ENCODE measurements around the gene SAPCD1. TPM values are rescaled to one million over a fixed set of nuclear protein-coding genes. Genes with fewer than 3 reads are reported as not detected.
A peak's percentile ranks its signal among the peaks of the same experiment; 100 is the strongest.
"Not testable (repeated sequence)": the region's sequence is repeated elsewhere in the genome, so short reads cannot be mapped to it uniquely, and the experiment has no call there.

The SAPCD1 gene
- total RNA-seq, 1 experiment from 2014 or later = 6.2 TPM

GRCh38 chr6:31784098-31784925 is 21.9 kb downstream of the SAPCD1 start:
- in situ Hi-C loops (cut with HindIII; ENCODE audit: low pct_unique_long_range_greater_than_20kb, low sequenced_read_pairs) = no loop called here
- no peak for DNase-seq (ENCODE audit: low read depth)

- no peak for DNase-seq (ENCODE audit: low read depth)
- in situ Hi-C loops (cut with HindIII; ENCODE audit: low pct_unique_long_range_greater_than_20kb, low sequenced_read_pairs) = no loop called here
Measured at GRCh38 chr6:31785475-31785874, 23.0 kb downstream of the SAPCD1 start.

- DNase-seq (ENCODE audit: low read depth) = peak; percentile 44
- in situ Hi-C loops (cut with HindIII; ENCODE audit: low pct_unique_long_range_greater_than_20kb, low sequenced_read_pairs) = no loop called here
Measured at GRCh38 chr6:31791324-31792089, 29.1 kb downstream of the SAPCD1 start.

GRCh38 chr6:31792090-31792374 is 29.6 kb downstream of the SAPCD1 start:
- in situ Hi-C loops (cut with HindIII; ENCODE audit: low pct_unique_long_range_greater_than_20kb, low sequenced_read_pairs) = no loop called here
- DNase-seq (ENCODE audit: low read depth) = no peak

GRCh38 chr6:31792761-31793171 is 30.3 kb downstream of the SAPCD1 start:
- DNase-seq (ENCODE audit: low read depth) = peak; percentile 72
- in situ Hi-C loops (cut with HindIII; ENCODE audit: low pct_unique_long_range_greater_than_20kb, low sequenced_read_pairs) = no loop called here

- DNase-seq (ENCODE audit: low read depth); in situ Hi-C loops (cut with HindIII; ENCODE audit: low pct_unique_long_range_greater_than_20kb, low sequenced_read_pairs): not testable (repeated sequence)
Measured at GRCh38 chr6:31793927-31794245, 31.4 kb downstream of the SAPCD1 start.

GRCh38 chr6:31794294-31794865 is 31.9 kb downstream of the SAPCD1 start:
- peak; percentile 38 for DNase-seq (ENCODE audit: low read depth)
- in situ Hi-C loops (cut with HindIII; ENCODE audit: low pct_unique_long_range_greater_than_20kb, low sequenced_read_pairs) = no loop called here

- in situ Hi-C loops (cut with HindIII; ENCODE audit: low pct_unique_long_range_greater_than_20kb, low sequenced_read_pairs) = no loop called here
- DNase-seq (ENCODE audit: low read depth) = no peak
Measured at GRCh38 chr6:31794866-31795615, 32.6 kb downstream of the SAPCD1 start.

- peak; percentile 95 for DNase-seq (ENCODE audit: low read depth)
- in situ Hi-C loops (cut with HindIII; ENCODE audit: low pct_unique_long_range_greater_than_20kb, low sequenced_read_pairs) = no loop called here
Measured at GRCh38 chr6:31795616-31796298, 33.3 kb downstream of the SAPCD1 start, which contains the start of gene VARS1. TSS of gene VARS1 (minus strand) at chr6:31795752. CDS start at chr6:31795217, 535 bp downstream.

GRCh38 chr6:31796993-31797385 is 34.5 kb downstream of the SAPCD1 start:
- in situ Hi-C loops (cut with HindIII; ENCODE audit: low pct_unique_long_range_greater_than_20kb, low sequenced_read_pairs) = no loop called here
- no peak for DNase-seq (ENCODE audit: low read depth)

GRCh38 chr6:31797588-31797987 is 35.1 kb downstream of the SAPCD1 start:
- DNase-seq (ENCODE audit: low read depth) = no peak
- in situ Hi-C loops (cut with HindIII; ENCODE audit: low pct_unique_long_range_greater_than_20kb, low sequenced_read_pairs) = no loop called here

- DNase-seq (ENCODE audit: low read depth) = no peak
- in situ Hi-C loops (cut with HindIII; ENCODE audit: low pct_unique_long_range_greater_than_20kb, low sequenced_read_pairs) = no loop called here
Measured at GRCh38 chr6:31799781-31800180, 37.3 kb downstream of the SAPCD1 start.

GRCh38 chr6:31801031-31801927 is 38.8 kb downstream of the SAPCD1 start:
- DNase-seq (ENCODE audit: low read depth); in situ Hi-C loops (cut with HindIII; ENCODE audit: low pct_unique_long_range_greater_than_20kb, low sequenced_read_pairs): not testable (repeated sequence)

GRCh38 chr6:31805939-31806469 is 43.5 kb downstream of the SAPCD1 start:
- in situ Hi-C loops (cut with HindIII; ENCODE audit: low pct_unique_long_range_greater_than_20kb, low sequenced_read_pairs) = no loop called here
- DNase-seq (ENCODE audit: low read depth) = no peak

GRCh38 chr6:31806470-31807272 is 44.2 kb downstream of the SAPCD1 start, which contains the start of gene LSM2:
TSS of gene LSM2 (minus strand) at chr6:31806966. CDS start at chr6:31806757, 209 bp downstream.
- in situ Hi-C loops (cut with HindIII; ENCODE audit: low pct_unique_long_range_greater_than_20kb, low sequenced_read_pairs) = no loop called here
- DNase-seq (ENCODE audit: low read depth) = peak; percentile 97

GRCh38 chr6:31808599-31808998 is 46.1 kb downstream of the SAPCD1 start:
- in situ Hi-C loops (cut with HindIII; ENCODE audit: low pct_unique_long_range_greater_than_20kb, low sequenced_read_pairs); DNase-seq (ENCODE audit: low read depth): not testable (repeated sequence)
